ENCODE measurements around the gene CBX4. TPM values are rescaled to one million over a fixed set of nuclear protein-coding genes. Genes with fewer than 3 reads are reported as not detected.
A peak's percentile ranks its signal among the peaks of the same experiment; 100 is the strongest.

Gene CBX4
- total and polyA plus RNA-seq, 2 of the 13 experiments (the other 11 are each of a cell fraction or from before 2014, with no cell fraction given): 25.8 to 50.8 TPM

- no peak for TF ChIP-seq ZNF609 (CRISPR knock-in tag; IDR thresholded peaks at IDR 0.05; ENCODE audit: borderline replicate concordance)
- TF ChIP-seq, protein P1, sequence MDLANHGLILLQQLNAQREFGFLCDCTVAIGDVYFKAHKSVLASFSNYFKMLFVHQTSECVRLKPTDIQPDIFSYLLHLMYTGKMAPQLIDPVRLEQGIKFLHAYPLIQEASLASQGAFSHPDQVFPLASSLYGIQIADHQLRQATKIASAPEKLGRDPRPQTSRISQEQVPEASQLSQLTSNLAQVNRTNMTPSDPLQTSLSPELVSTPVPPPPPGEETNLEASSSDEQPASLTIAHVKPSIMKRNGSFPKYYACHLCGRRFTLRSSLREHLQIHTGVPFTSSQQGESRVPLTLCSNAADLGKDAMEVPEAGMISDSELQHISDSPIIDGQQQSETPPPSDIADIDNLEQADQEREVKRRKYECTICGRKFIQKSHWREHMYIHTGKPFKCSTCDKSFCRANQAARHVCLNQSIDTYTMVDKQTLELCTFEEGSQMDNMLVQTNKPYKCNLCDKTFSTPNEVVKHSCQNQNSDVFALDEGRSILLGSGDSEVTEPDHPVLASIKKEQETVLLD (CRISPR knock-in tag; IDR thresholded peaks at IDR 0.05; ENCODE audit: low read depth): no peak
- no peak for TF ChIP-seq CEBPB (IDR thresholded peaks at IDR 0.05; ENCODE audit: borderline replicate concordance, low read depth, low read length)
- TF ChIP-seq ZNF317 (CRISPR knock-in tag; IDR thresholded peaks at IDR 0.05): 0 out of 2 replicates have a peak, but pooled peaks have one; percentile 12
- no peak for TF ChIP-seq ZNF326 (CRISPR knock-in tag; IDR thresholded peaks at IDR 0.05; ENCODE audit: borderline replicate concordance)
- no peak for TF ChIP-seq ZNF296 (CRISPR knock-in tag; conservative IDR thresholded peaks at IDR 0.05)
- TF ChIP-seq ZNF383 (CRISPR knock-in tag; IDR thresholded peaks at IDR 0.05; ENCODE audit: borderline replicate concordance): no peak
- TF ChIP-seq CERS6 (CRISPR knock-in tag; IDR thresholded peaks at IDR 0.05): no peak
- TF ChIP-seq MED1 (CRISPR knock-in tag; IDR thresholded peaks at IDR 0.05): no peak
- TF ChIP-seq SOX13 (IDR thresholded peaks at IDR 0.05): 0 out of 2 replicates have a peak, but pooled peaks have one; percentile 5
- no peak for TF ChIP-seq SOX13 (CRISPR knock-in tag; conservative IDR thresholded peaks at IDR 0.05 in 1 of 2, IDR thresholded peaks at IDR 0.05 in 1 of 2)
- no peak for TF ChIP-seq NFE2L1 (CRISPR knock-in tag; IDR thresholded peaks at IDR 0.05; ENCODE audit: borderline replicate concordance)
- TF ChIP-seq, protein P2, sequence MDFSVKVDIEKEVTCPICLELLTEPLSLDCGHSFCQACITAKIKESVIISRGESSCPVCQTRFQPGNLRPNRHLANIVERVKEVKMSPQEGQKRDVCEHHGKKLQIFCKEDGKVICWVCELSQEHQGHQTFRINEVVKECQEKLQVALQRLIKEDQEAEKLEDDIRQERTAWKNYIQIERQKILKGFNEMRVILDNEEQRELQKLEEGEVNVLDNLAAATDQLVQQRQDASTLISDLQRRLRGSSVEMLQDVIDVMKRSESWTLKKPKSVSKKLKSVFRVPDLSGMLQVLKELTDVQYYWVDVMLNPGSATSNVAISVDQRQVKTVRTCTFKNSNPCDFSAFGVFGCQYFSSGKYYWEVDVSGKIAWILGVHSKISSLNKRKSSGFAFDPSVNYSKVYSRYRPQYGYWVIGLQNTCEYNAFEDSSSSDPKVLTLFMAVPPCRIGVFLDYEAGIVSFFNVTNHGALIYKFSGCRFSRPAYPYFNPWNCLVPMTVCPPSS (IDR thresholded peaks at IDR 0.05): no peak
- no peak for TF ChIP-seq SNRNP70 (IDR thresholded peaks at IDR 0.05; ENCODE audit: low read depth, low read length)
- TF ChIP-seq KAT2B (IDR thresholded peaks at IDR 0.05; ENCODE audit: borderline replicate concordance, low read depth, low read length): no peak
- TF ChIP-seq, protein P3, sequence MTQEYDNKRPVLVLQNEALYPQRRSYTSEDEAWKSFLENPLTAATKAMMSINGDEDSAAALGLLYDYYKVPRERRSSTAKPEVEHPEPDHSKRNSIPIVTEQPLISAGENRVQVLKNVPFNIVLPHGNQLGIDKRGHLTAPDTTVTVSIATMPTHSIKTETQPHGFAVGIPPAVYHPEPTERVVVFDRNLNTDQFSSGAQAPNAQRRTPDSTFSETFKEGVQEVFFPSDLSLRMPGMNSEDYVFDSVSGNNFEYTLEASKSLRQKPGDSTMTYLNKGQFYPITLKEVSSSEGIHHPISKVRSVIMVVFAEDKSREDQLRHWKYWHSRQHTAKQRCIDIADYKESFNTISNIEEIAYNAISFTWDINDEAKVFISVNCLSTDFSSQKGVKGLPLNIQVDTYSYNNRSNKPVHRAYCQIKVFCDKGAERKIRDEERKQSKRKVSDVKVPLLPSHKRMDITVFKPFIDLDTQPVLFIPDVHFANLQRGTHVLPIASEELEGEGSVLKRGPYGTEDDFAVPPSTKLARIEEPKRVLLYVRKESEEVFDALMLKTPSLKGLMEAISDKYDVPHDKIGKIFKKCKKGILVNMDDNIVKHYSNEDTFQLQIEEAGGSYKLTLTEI (CRISPR knock-in tag; conservative IDR thresholded peaks at IDR 0.05): no peak
- TF ChIP-seq RBM39 (IDR thresholded peaks at IDR 0.05; ENCODE audit: low read depth, low read length, poor library complexity, severe bottlenecking): peak; percentile 89
- no peak for TF ChIP-seq HNRNPLL (IDR thresholded peaks at IDR 0.05; ENCODE audit: low read depth, low read length, poor library complexity, severe bottlenecking)
Observed at GRCh38 chr17:79800325-79801155, 38.7 kb downstream of the CBX4 start (continued).
